GM21447 (cell line): ENCODE measurements around the gene NCL.
A peak's percentile ranks its signal among the peaks of the same experiment; 100 is the strongest.
"Not testable (repeated sequence)": the region's sequence is repeated elsewhere in the genome, so short reads cannot be mapped to it uniquely, and the experiment has no call there.

Source experiments
- ATAC-seq: cut with Tn5 transposase; IDR thresholded peaks from one replicate; pipeline ENCODE4 v1.9.1; 2021; ENCODE audit not compliant: unreplicated experiment

NCL gene

GRCh38 chr2:231467613-231468530, 3.6 kb upstream of the NCL start:
- no peak for ATAC-seq

GRCh38 chr2:231467016-231467545, 2.8 kb upstream of the NCL start:
- ATAC-seq = no peak

DNA sequence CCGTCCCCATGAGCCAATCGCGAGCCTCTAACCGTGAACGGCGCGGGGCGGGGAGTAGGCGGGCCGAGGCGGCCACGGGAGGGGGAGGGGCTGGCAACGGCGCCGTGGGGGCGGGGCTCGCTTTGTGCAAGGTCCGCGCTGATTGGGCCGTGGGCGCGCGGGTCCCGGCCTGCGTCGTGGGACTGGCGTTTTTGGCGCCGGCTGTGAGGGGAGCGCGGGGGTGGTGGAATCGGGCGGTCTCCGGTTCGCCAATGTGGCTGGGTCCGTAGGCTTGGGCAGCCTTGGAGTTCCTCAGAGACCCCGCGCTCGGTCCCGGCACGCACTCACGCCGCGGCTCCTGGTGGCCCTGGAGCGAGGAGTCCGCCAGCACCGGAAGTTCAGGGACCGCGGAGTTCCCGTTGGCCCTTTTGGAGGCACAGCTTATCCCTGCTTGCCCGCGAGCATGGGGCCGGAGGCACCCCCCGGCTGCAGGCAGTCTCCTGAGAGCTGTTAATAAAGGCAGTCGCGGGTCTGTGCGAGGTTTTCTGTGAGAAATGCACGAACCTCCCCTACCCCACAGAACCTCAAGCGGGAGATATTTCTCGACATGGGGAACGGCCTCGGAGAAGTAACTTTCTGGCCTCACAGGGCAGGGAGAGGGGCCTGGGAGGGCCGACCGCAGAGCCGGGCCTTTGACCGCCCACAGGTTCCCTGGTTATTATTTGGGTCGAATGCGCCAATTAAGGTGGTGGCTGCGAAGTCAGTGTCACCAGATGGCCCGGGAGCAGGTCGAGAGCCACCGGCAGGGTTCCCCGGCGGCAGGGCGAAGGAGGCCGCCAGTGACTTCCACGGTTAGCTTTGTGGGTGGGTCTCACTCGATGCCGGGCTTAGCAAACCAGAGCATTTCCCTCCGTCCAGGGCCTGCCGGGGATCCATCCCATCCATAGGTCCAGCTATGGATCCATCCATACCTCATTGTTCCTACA, 574 bp upstream of the NCL start:
- peak; percentile 33 for ATAC-seq

- no peak for ATAC-seq
Observed at GRCh38 chr2:231462729-231463465, 1.4 kb downstream of the NCL start.

DNA sequence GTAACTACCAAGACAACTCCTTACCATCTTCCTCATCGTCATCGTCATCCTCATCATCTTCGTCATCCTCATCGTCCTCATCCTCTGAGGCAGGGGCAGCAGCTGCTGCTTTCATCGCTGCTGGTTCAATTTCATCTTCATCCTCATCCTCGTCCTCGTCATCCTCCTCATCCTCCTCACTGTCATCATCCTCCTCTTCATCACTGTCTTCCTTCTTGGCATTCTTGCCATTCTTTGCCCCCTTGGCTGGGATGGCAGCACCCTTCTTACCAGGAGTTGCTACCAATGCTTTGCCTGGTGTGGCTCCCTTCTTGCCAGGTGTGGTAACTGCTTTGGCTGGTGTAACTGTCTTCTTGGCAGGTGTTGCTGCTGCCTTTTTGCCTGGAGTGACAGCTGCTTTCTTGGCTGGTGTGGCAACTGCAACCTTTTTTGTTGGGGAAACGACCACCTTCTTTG, 2.7 kb downstream of the NCL start:
- ATAC-seq = no peak

DNA sequence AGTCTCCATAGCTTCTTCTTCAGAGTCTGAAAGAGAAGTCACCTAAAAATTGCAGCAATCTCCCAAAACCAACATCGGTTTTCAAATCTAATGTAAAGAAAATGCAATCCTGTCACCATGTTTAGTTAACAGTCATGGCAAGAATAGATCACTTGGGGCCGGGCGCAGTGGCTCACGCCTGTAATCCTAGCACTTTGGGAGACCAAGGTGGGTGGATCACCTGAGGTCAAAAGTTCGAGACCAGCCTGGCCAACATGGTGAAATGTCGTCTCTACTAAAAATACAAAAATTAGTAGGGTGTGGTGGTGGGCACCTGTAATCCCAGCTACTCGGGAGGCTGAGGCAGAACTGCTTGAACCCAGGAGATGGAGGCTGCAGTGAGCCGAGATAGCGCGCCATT, 3.4 kb downstream of the NCL start:
- ATAC-seq = not testable (repeated sequence)

GRCh38 chr2:231460073-231460835, 4.0 kb downstream of the NCL start:
- no peak for ATAC-seq

- no peak for ATAC-seq
Observed at GRCh38 chr2:231458368-231458767, 5.9 kb downstream of the NCL start.

GRCh38 chr2:231457101-231457500, 7.2 kb downstream of the NCL start:
- ATAC-seq = no peak

DNA sequence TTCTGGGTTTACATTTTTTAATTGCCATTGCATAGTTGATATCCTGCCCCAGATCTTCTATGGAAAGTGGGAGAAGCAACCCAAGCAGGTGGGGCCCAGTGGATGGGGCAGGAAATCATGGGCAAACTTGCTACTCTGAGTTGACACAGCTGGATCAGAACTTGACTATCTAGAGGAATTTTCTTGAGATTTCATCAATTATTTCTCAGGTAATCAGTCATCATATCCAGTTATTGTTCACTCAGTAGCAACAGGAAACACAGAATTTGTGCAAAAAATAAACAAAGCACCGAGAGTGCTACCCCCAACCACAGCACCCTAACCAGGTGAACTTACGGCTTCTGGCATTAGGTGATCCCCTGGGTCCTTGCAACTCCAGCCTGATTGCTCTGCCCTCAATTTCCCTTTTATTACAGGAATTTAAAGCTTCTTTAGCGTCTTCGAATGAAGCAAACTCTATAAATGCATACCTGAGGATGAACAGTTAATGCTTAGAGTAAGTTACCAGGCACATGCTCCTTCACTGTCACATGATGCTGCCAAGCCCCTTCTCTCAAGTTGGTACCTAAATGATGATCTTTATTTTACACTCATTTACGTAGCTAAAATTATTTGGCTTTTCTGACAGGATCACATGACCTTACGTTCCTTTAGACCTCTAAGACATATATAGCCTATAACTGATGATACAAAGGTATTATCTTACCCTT, 7.8 kb downstream of the NCL start:
- no peak for ATAC-seq

DNA sequence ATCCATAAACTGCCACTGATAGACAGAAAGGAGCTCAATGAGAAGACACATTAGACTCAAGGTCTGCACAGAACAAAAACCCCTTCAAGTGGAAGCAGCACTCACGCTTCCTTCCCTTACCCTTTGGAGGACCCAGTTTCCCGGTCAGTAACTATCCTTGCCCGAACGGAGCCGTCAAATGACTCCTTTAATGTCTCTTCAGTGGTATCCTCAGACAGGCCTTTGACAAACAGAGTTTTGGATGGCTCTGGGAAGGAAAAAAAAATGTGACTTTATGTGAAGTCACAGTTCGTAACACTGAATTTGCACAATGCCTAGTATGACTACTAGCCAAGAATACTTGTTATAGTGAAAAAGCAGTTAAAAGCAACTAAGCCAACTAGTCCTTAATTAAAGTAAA, 8.4 kb downstream of the NCL start:
- no peak for ATAC-seq

DNA sequence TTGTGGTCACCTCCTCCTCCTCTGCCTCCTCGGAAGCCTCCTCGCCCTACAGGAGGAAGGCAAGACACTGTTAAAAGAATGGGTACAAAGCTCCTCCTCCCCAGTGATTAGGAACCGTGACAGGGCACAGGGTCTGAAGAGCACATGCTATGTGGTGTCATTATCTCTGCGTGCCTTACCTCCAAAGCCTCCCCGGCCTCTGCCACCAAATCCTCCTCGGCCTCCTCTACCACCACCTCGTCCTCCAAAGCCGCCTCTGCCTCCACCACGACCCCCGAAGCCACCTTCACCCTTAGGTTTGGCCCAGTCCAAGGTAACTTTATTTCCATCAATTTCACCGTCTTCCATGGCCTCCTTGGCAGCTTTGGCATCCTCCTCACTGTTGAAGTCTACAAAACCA, 9.1 kb downstream of the NCL start:
- ATAC-seq = no peak

GRCh38 chr2:231454361-231454791, 9.9 kb downstream of the NCL start:
- no peak for ATAC-seq

DNA sequence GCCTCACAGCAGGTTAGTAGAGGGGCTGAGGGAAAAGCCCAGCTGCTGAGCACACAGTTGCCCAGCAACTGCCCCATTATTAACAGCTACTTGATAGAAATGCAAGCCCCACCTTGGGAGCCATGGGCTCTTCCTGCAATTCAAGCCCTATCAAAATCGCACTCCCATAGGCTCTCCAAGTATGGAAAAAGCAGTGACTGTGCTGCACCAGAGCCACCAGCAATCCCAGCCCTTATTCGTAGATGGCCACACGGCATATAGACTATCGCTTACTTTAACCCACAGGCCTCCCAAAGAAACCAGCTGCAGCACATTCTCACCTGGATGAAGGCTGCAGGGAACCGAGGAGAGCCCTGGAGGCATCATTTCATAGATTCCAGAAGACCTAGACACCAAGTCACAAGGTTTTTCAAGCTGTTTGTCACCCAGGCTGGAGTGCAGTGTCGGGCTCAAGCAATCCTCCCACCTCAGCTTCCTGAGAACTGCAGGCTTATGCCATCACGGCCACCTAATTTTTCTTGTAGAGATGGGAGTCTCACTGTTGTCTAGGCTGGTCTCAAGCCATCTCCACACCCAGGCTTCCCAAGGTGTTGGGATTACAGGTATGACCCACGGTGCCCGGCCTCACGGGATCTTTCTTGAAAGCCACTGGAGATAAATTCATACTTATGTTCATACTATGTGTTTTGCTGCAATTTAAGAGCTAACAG, 11.3 kb downstream of the NCL start:
- ATAC-seq = no peak

DNA sequence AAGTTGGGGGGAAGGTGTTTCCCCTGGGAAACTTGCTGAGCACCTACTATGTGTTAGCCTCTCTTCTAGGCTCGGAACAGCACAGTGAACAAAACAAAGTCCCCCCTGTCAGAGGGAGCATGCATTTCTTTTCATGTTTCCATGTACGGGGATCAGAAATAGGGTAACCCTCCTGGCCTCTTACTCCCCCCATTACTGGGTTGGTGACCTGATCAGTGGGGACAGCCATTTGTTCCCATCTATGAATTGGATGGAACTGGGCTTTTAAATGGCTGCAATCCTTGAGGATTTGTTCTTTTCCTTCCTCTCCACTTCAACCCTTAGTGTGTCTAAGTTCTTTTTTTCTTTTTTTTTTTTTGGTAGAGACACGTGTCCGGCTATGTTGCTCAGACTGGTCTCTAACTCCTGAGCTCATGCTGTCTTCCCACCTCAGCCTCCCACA, 13.7 kb downstream of the NCL start:
- ATAC-seq = no peak

GRCh38 chr2:231449503-231450054, 14.7 kb downstream of the NCL start:
- no peak for ATAC-seq

DNA sequence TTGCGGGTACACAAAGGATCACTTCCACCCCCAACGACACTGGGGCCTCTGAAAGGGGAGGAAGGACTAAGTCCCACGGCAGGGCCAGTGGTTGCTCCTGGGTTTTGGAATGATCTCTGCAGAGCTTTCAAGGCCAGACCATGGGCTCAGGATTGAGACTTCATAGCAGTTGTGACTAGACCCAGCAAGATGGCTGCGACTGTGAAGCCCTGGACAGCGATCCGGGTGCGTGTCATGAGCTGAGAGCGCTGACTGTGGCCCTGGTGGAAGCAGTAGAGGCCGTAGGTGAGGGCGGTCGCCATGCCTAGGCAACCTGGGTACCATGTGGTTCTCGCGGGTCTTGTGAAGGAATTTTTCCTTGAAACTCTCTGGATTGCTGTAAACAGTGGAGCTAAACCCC, 27.3 kb downstream of the NCL start:
- no peak for ATAC-seq

DNA sequence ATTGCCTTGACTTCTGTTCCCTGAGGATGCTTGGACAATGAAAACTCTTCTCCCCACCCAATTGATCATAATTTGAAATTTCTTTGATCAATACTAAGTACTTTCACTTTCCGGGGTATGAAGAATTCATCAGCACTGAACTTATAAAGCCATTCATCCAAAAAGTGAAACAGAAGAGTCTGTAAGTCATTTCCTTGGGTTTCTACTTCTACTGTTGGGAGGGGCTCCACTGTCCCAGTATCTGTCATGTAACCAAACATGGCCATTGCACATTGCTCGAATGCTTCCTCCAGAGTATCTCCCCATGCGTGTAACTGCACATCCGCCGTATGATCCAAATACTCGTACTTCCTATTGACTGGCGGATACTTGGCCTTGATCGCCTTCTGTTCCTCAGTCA, 30.3 kb downstream of the NCL start:
- ATAC-seq = no peak
